G401 (cell line): ENCODE measurements around the gene USP3. TPM values are rescaled to one million over a fixed set of nuclear protein-coding genes. Genes with fewer than 3 reads are reported as not detected.
"Not testable (repeated sequence)": the region's sequence is repeated elsewhere in the genome, so short reads cannot be mapped to it uniquely, and the experiment has no call there.

ENCODE experiments used
- DNase-seq: peaks from one replicate; pipeline ENCODE4 v3.0.0-alpha.2; 2015; ENCODE audit warnings: low spot score
- in situ Hi-C: cut with HindIII; loops from 2 replicates; pipeline ENCODE4 v1.10.0; 2016; ENCODE audit warnings: low sequenced_read_pairs, mixed read lengths
- total RNA-seq: library from RNA; depleted of rRNA; stranded (reverse); fragments of >200 nt; shearing (Covaris generic); gene quantifications from 2 replicates; pipeline ENCODE4 v1.2.3, GENCODE V29; 2014

The USP3 gene
- total RNA-seq, 1 experiment from 2014 or later: 27.3 TPM

GRCh38 chr15:63473999-63474809, 30.2 kb upstream of the USP3 start:
- in situ Hi-C loops: no loop called here
- DNase-seq: peak; percentile 37

DNA sequence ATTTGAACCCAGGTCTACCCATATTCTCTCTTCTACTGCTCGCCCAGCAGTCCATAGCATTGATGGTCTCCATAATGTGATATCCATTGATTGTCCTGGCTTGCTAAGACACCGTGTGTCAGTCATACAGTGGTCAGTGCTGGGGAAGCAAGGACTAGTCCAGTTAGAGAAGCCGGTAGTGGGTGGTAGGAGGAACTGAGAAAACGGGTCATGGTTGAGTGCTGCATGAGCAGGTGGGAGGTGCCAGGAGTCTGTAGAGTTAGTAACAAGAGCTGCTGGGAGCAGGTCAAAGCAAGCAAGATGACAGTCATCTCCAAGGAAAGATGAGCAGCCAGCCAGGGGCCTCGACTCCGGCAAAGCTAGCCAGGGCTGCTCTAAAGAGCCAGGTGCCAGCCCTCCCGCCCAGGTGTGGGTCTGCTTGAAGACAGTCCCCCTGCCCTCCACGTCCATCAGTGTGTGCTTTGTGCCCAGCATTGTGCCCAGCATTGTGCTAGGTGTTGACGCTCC, 29.5 kb upstream of the USP3 start:
- in situ Hi-C loops: no loop called here
- no peak for DNase-seq

GRCh38 chr15:63475707-63476106, 28.7 kb upstream of the USP3 start:
- no peak for DNase-seq
- in situ Hi-C loops: no loop called here

GRCh38 chr15:63476229-63476632, 28.2 kb upstream of the USP3 start:
- in situ Hi-C loops: no loop called here
- DNase-seq: no peak

DNA sequence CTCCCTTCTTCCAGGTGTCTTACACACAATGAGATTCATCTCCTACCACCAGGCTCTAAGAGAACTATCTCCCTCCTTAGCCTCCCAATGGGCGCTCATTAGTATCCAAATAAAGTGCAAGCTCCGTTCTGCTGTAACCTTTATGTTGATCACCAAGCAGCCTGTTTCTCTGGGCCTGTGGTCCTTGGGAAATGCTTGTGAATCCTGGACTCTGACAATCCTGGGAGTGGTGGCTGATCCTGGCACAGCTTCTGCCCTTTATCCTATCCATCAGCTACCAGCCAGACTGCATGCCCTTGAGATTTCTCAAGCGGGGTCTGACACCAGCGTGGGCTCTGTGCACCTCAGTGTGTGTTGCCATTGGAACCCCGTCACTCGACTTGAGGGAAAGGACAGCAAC, 26.1 kb upstream of the USP3 start:
- in situ Hi-C loops: no loop called here

GRCh38 chr15:63480441-63480821, 24.0 kb upstream of the USP3 start:
- DNase-seq: no peak
- in situ Hi-C loops: no loop called here

More for the DNA sequence above, 26.1 kb upstream of the USP3 start:
- DNase-seq: no peak

- in situ Hi-C loops: no loop called here
- DNase-seq: no peak
Observed at GRCh38 chr15:63481105-63481810, 23.1 kb upstream of the USP3 start.

- no peak for DNase-seq
- in situ Hi-C loops: no loop called here
Observed at GRCh38 chr15:63482874-63483323, 21.5 kb upstream of the USP3 start.

DNA sequence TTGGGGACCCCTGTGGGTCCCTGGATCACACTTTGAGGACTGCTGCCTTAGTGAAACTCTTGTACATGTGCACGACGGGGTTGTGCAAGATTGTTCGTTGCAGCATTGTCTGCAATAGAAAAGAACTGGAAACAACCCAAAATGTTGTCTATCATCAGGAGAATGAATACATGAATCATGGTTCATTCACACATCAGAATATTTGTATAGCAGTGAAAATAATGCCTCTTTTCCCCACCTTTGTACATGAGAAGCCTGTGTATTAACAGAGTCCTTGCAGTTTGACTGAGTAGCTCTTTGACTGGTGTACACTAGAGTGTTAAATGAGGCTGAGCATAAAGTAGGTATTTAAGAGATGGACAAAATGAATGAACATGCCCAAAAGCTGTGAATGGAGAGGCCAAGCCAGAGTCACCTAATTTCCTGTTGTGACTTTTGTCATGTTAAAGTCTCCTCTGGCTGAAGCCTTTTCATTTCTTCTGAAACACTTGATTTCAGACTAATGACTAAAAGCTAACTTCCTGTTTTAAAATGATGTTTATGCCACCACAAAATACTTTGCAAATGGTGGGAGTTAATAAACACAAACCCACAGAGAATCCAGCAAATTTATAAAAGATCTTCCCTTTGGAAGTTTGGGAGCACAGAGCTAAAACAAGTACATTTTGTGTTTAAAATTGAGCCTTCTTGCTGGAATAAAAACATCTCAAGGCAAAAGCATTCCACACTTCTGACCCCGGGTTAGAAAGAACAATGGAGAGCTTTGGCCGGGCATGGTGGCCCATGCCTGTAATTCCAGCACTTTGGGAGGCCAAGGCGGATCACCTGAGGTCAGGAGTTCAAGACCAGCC, 20.6 kb upstream of the USP3 start:
- in situ Hi-C loops: no loop called here
- no peak for DNase-seq

GRCh38 chr15:63484433-63485186, 19.8 kb upstream of the USP3 start:
- in situ Hi-C loops: no loop called here
- no peak for DNase-seq

- in situ Hi-C loops: no loop called here
- peak; percentile 83 for DNase-seq
Observed at GRCh38 chr15:63487076-63487757, 17.2 kb upstream of the USP3 start.

GRCh38 chr15:63487758-63488397, 16.5 kb upstream of the USP3 start:
- in situ Hi-C loops, DNase-seq: not testable (repeated sequence)

- DNase-seq: no peak
- in situ Hi-C loops: no loop called here
Observed at GRCh38 chr15:63488398-63488960, 15.9 kb upstream of the USP3 start.

DNA sequence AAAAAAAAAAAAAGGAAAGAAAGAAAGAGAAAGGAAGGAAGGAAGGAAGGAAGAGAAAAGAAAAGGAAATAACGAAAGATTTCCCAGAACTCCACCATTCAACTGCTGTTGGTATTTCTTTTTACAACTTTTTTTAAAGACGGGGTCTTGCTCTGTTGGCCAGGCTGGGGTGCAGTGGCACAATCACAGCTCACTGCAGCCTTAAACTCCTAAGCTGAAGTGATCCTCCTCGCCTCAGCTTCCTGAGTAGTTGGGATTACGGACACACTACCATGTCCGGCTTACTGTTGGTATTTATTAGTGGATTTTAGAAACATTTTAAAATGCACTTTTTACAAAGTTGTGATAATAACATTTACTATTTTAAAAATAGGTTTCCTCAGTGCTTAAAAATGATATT, 15.0 kb upstream of the USP3 start:
- DNase-seq: no peak
- in situ Hi-C loops: no loop called here

DNA sequence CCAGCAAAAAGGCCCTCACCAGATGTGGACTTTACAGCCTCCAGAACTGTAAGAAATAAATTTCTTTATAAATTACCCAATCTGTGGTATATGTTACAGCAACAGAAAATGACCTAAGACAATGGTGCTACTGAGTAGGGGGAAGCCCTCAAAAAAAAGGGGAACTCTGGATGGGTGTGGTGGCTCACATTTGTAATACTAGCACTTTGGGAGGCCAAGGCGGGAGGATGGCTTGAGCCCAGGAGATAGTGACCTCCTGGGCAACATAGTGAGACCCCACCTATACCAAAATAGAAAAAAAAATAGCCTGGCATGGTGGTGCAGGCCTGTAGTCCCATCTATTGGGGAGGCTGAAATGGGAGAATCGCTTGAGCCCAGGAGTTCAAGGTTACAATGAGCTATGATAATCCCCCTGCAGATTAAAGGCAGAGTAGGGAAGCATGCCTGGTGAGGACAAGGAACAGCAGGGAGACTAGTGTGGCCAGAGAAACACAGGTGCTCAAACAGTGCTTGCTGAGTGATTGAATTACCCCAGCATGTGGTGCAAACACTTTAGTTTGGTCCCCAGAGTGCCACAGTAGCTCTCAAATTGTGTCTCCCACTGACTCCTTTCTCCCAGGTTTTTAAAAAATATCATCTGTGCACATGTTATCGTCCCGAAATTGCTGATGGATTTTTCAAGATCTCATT, 13.9 kb upstream of the USP3 start:
- in situ Hi-C loops: no loop called here
- no peak for DNase-seq

DNA sequence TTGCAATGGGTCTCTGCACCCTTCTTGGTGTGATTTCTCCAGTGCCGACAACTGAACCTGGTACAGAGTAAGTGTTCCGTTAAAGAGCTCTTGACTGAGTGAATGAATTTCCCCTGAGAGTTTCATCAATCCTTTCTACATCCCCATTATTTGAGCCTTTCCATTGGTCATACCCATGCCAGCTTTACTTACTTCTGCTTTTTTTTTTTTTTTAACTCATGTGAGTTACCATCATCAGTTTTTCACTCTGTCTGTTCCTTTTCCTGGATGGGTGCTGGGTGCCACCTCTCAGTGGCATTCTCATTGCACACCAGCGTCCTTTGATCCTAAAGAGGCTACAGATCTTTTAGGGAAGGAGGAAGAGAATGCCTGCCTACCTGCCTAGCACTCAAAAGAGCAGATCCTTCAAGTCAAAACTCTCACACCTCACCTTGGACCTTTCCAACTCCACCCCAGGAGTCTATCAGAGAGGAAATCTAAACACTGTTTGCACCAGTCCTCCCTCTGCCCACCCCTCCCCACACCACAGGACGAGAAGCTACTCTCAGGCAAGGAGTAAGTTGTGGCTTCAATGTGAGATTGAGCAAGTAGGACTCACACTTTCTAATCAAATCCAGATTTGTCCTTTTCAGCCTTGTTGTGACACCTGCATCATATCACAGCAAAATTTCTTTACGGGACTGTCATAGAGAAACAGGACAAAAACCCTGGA, 13.1 kb upstream of the USP3 start:
- in situ Hi-C loops: no loop called here
- no peak for DNase-seq
